B cell (primary cell): ENCODE measurements around the gene CA9. TPM values are rescaled to one million over a fixed set of nuclear protein-coding genes. Genes with fewer than 3 reads are reported as not detected.

ENCODE experiments used
- ATAC-seq: fragments of 200-7000 bp; cut with Tn5 transposase; one replicate; pipeline ENCODE4 v1.10.0; 2021; ENCODE audit warnings: low read depth, mild to moderate bottlenecking, moderate number of reproducible peaks, moderate library complexity
- CTCF ChIA-PET: fragments of 350-600 bp; sonication (Branson Sonifier 250); formaldehyde crosslinking; loops from one replicate; lab custom pipeline; 2021; ENCODE audit warnings: antibody characterized with exemption, inconsistent platforms; lab: Charles Lee
- POLR2A ChIA-PET: fragments of 350-600 bp; sonication (Branson Sonifier 250); formaldehyde crosslinking; loops from one replicate; lab custom pipeline; 2021; ENCODE audit warnings: antibody characterized with exemption; lab: Charles Lee
- DNase-seq: peaks from one replicate; pipeline ENCODE4 v3.0.0; 2013
- H2AFZ ChIP-seq: 2 replicates; pipeline ENCODE4 v1.6.1; 2012; ENCODE audit warnings: mild to moderate bottlenecking, low read depth, low read length; ENCODE audit not compliant: insufficient read depth, poor library complexity, severe bottlenecking
- H3K27ac ChIP-seq, 2 donors: 1 replicate in 1 of 2; 2 replicates in 1 of 2; pipeline ENCODE4 v1.5.1; 2012 to 2013; ENCODE audit warnings: low read length in 2 of 2, mild to moderate bottlenecking in 2 of 2, moderate library complexity in 1 of 2
- H3K27me3 ChIP-seq, 4 experiments: fragments of 200-600 bp in 1 of 4; sonication (generic) in 1 of 4; replicated peaks in 1 of 4; 1 replicate in 2 of 4; 2 replicates in 2 of 4; pipeline versions ENCODE4 v1.6.1 to v1.7.0; 2013 to 2016; ENCODE audit warnings: low read length in 3 of 4, mild to moderate bottlenecking in 2 of 4, mixed read lengths in 1 of 4, moderate library complexity in 1 of 4; ENCODE audit not compliant: insufficient read depth in 4 of 4, control insufficient read depth in 3 of 4; ENCODE audit errors: control extremely low read depth in 1 of 4
- H3K36me3 ChIP-seq, 2 experiments: replicated peaks in 1 of 2; 1 replicate in 1 of 2; 2 replicates in 1 of 2; pipeline versions ENCODE4 v1.6.1 to v1.7.1; 2013; ENCODE audit warnings: low read length in 1 of 2; ENCODE audit not compliant: insufficient read depth in 2 of 2, control insufficient read depth in 1 of 2; ENCODE audit errors: control extremely low read depth in 1 of 2, extremely low read depth in 1 of 2
- H3K4me1 ChIP-seq, 2 donors: fragments of 200-600 bp in 1 of 2; sonication (generic) in 1 of 2; 1 replicate in 1 of 2; 2 replicates in 1 of 2; pipeline versions ENCODE4 v1.5.1 to v1.6.1; 2013 to 2017; ENCODE audit warnings: low read length in 2 of 2; ENCODE audit not compliant: control insufficient read depth in 2 of 2, insufficient read depth in 2 of 2
- H3K4me2 ChIP-seq: replicated peaks from 2 replicates; pipeline ENCODE3; 2012; ENCODE audit warnings: mild to moderate bottlenecking, low read depth, low read length; ENCODE audit not compliant: poor library complexity, severe bottlenecking
- H3K4me3 ChIP-seq, 5 experiments: fragments of 200-600 bp in 1 of 5; sonication (generic) in 1 of 5; 1 replicate in 3 of 5; 2 replicates in 2 of 5; pipeline versions ENCODE4 v1.5.1 to v1.7.0; 2011 to 2016; ENCODE audit warnings: low read length in 4 of 5, mild to moderate bottlenecking in 4 of 5, low read depth in 2 of 5, control low read depth in 1 of 5, moderate library complexity in 1 of 5; ENCODE audit not compliant: insufficient read depth in 1 of 5; ENCODE audit errors: control extremely low read depth in 1 of 5, extremely low read depth in 1 of 5
- H3K79me2 ChIP-seq: fragments of 200-600 bp; sonication (generic); one replicate; pipeline ENCODE4 v1.6.0; 2016; ENCODE audit warnings: low read length; ENCODE audit not compliant: control insufficient read depth, insufficient read depth
- H3K9ac ChIP-seq: fragments of 200-600 bp; sonication (generic); 2 replicates; pipeline ENCODE4 v1.6.1; 2017; ENCODE audit warnings: mild to moderate bottlenecking, low read length, moderate library complexity
- H3K9me3 ChIP-seq, 3 donors: one replicate each; pipeline versions ENCODE4 v1.6.1 to v1.7.1; 2013; ENCODE audit warnings: low read length in 2 of 3; ENCODE audit not compliant: control insufficient read depth in 2 of 3, insufficient read depth in 1 of 3; ENCODE audit errors: control extremely low read depth in 1 of 3
- H4K20me1 ChIP-seq: 2 replicates; pipeline ENCODE4 v1.6.0; 2012; ENCODE audit warnings: mild to moderate bottlenecking, low read length; ENCODE audit not compliant: insufficient read depth, control insufficient read depth, poor library complexity, severe bottlenecking
- H3K27ac Mint-ChIP-seq: one replicate; pipeline ENCODE4 v1.8.0; 2021; ENCODE audit warnings: mixed read lengths
- H3K27me3 Mint-ChIP-seq: one replicate; pipeline ENCODE4 v1.8.0; 2021; ENCODE audit warnings: mixed read lengths
- H3K4me1 Mint-ChIP-seq: one replicate; pipeline ENCODE4 v1.8.0; 2021; ENCODE audit warnings: mixed read lengths
- H3K4me3 Mint-ChIP-seq: one replicate; pipeline ENCODE4 v1.8.0; 2021; ENCODE audit warnings: mixed read lengths
- H3K9me3 Mint-ChIP-seq: one replicate; pipeline ENCODE4 v1.8.0; 2022; ENCODE audit warnings: mixed read lengths; ENCODE audit not compliant: insufficient read depth
- EZH2 ChIP-seq: IDR thresholded peaks from 2 replicates; pipeline ENCODE4 v1.6.1; 2012; ENCODE audit warnings: borderline replicate concordance, low read depth, mild to moderate bottlenecking, moderate library complexity, low read length; ENCODE audit not compliant: insufficient read depth, poor library complexity, severe bottlenecking
- WGBS: methylation state at CpG from one replicate; pipeline ENCODE4 v1.1.5; 2013; ENCODE audit warnings: missing lambda C conversion rate; ENCODE audit not compliant: insufficient coverage; 5-methylcytosine and 5-hydroxymethylcytosine counted together
- intact Hi-C: fragments of 100-400 bp; cut with micrococcal nuclease; formaldehyde crosslinking; loops from one replicate; pipeline ENCODE4 v1.10.0; 2022
- polyA plus RNA-seq: library from polyadenylated mRNA; depleted of rRNA; stranded (reverse); fragments of >200 nt; gene quantifications from 2 replicates; pipeline ENCODE4 v1.2.3, GENCODE V29; 2012
- total RNA-seq, 2 donors: library from RNA; stranded (reverse); fragments of 120-200 nt in 1 of 2; gene quantifications; 1 replicate in 1 of 2; 2 replicates in 1 of 2; pipeline versions ENCODE4 v1.2.3 to v1.2.4, GENCODE V29; 2013 to 2022
- TF ChIP-seq, protein P1 (sequence below): fragments of 200-600 bp; IDR thresholded peaks from one replicate; pipeline ENCODE4 v1.8.0; 2022; ENCODE audit warnings: antibody characterized with exemption, mild to moderate bottlenecking

Gene CA9
- total and polyA plus RNA-seq, 2 donors (not counting 1 experiment from before 2014, with no cell fraction given): not detected

DNA sequence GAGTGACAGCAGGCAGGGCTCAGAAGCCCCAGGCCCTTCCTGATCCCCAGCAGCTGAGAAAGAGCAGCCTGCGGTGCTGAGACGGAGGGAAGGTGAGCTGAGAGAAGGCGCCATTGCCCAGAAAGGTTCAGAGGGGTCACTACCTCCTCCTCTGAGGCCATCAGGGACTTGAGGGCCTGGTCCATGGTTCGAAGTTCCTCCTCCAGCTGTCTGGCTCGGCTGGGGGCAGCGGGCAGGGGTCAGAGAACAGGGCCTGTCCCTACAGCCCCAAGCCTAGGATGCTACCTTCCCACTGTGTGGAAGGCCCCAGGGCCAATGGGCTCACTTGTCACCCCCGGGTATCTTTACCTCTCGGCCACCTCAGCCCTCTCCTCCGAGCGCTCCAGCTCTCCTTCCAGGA is 11.2 kb downstream of the CA9 start:
- CTCF ChIA-PET: interaction anchor here (7.6 kb wide), 1 partner anchor 10 kb away, joined by 82 read pairs; no protein-coding TSS in a partner anchor
- H3K9ac ChIP-seq: no peak overlapping the region
- no peak overlapping the region for H3K4me3 ChIP-seq
- no peak overlapping the region for H3K27ac ChIP-seq
- intact Hi-C loops: no loop called here
- Mint-ChIP-seq H3K4me3 (no peak overlapping the region), H3K4me1 (peaks cover 20% of the 10 kb centered on the region), H3K27ac (no peak overlapping the region), H3K9me3 (no peaks in the 10 kb centered on the region), H3K27me3 (no peaks in the 10 kb centered on the region)
- no peaks in the 10 kb centered on the region for H3K9me3 ChIP-seq
- no peak overlapping the region for H2AFZ ChIP-seq
- TF ChIP-seq, protein P1, sequence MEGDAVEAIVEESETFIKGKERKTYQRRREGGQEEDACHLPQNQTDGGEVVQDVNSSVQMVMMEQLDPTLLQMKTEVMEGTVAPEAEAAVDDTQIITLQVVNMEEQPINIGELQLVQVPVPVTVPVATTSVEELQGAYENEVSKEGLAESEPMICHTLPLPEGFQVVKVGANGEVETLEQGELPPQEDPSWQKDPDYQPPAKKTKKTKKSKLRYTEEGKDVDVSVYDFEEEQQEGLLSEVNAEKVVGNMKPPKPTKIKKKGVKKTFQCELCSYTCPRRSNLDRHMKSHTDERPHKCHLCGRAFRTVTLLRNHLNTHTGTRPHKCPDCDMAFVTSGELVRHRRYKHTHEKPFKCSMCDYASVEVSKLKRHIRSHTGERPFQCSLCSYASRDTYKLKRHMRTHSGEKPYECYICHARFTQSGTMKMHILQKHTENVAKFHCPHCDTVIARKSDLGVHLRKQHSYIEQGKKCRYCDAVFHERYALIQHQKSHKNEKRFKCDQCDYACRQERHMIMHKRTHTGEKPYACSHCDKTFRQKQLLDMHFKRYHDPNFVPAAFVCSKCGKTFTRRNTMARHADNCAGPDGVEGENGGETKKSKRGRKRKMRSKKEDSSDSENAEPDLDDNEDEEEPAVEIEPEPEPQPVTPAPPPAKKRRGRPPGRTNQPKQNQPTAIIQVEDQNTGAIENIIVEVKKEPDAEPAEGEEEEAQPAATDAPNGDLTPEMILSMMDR: no peak
- no peak for TF ChIP-seq EZH2
- WGBS: 97% methylated on average over 6 of the region's 10 CpGs
- H3K27me3 ChIP-seq: no peaks in the 10 kb centered on the region
- H4K20me1 ChIP-seq: no peaks in the 10 kb centered on the region
- H3K4me2 ChIP-seq: no peak overlapping the region
- POLR2A ChIA-PET: interaction anchor here (0.6 kb wide), 1 partner anchor 31 kb away, joined by 6 read pairs; no protein-coding TSS in a partner anchor
- ATAC-seq (no peak), DNase-seq (no peak)
- no peaks in the 10 kb centered on the region for H3K79me2 ChIP-seq
- no peaks in the 10 kb centered on the region for H3K36me3 ChIP-seq
- H3K4me1 ChIP-seq: peaks cover 12 to 24% of the 10 kb centered on the region in 2 donors

DNA sequence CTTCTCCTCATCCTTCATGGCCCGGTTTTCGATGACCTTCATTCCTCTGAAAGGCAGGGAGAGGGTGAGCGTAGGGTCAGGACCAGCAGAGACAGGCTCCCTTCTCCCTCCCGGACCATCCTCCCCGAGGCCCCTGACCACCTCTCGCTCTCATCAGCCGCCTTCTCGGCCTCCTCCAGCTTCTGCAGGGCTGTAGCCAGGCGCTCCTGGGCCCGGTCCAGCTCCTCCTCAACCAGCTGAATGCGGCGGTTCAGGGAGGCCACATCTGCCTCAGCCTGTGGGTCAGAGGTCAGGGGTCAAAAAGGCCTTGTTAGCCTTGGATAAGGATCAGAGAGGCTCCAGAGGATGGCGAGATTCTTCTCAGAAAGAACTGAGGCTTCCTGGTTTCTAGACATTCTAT is 11.8 kb downstream of the CA9 start:
- H3K27ac Mint-ChIP-seq: no peak overlapping the region
- 96% methylated on average over 13 of the region's 13 CpGs for WGBS
- no peaks in the 10 kb centered on the region for H3K79me2 ChIP-seq
- H2AFZ ChIP-seq: no peak overlapping the region
- H3K27me3 ChIP-seq: no peaks in the 10 kb centered on the region
- peaks cover 14% of the 10 kb centered on the region for H3K4me1 Mint-ChIP-seq
- no peaks in the 10 kb centered on the region for H3K27me3 Mint-ChIP-seq
- ATAC-seq (no peak), DNase-seq (no peak)
- no peak overlapping the region for H3K4me2 ChIP-seq
- POLR2A ChIA-PET: interaction anchor here (0.6 kb wide), 1 partner anchor 31 kb away, joined by 6 read pairs; no protein-coding TSS in a partner anchor
- no peak overlapping the region for H3K4me3 Mint-ChIP-seq
- H3K4me3 ChIP-seq: no peak overlapping the region
- no peaks in the 10 kb centered on the region for H3K9me3 ChIP-seq
- H3K4me1 ChIP-seq: peaks cover 6 to 23% of the 10 kb centered on the region in 2 donors
- TF ChIP-seq EZH2: no peak
- TF ChIP-seq, protein P1: no peak
- CTCF ChIA-PET: interaction anchor here (7.6 kb wide), 1 partner anchor 9 kb away, joined by 82 read pairs; no protein-coding TSS in a partner anchor
- no peaks in the 10 kb centered on the region for H3K9me3 Mint-ChIP-seq
- no peaks in the 10 kb centered on the region for H3K36me3 ChIP-seq
- no peak overlapping the region for H3K9ac ChIP-seq
- H3K27ac ChIP-seq: no peak overlapping the region
- intact Hi-C loops: no loop called here
- no peaks in the 10 kb centered on the region for H4K20me1 ChIP-seq
